Activated CD8-positive, alpha-beta T cell treated with anti-CD3 and anti-CD28 coated beads for 36 hours (primary cell): ENCODE results near the gene DOCK6. TPM values are rescaled to one million over a fixed set of nuclear protein-coding genes. Genes with fewer than 3 reads are reported as not detected.
"Not testable (repeated sequence)": the region's sequence is repeated elsewhere in the genome, so short reads cannot be mapped to it uniquely, and the experiment has no call there.

Source experiments
- ATAC-seq: fragments of 200-7000 bp; cut with Tn5 transposase; one replicate; pipeline ENCODE4 v1.10.0; 2021; ENCODE audit warnings: mild to moderate bottlenecking, moderate library complexity
- CTCF ChIA-PET: fragments of 350-600 bp; sonication (Branson Sonifier 250); formaldehyde crosslinking; loops from one replicate; lab custom pipeline; 2021; ENCODE audit warnings: antibody characterized with exemption; lab: Charles Lee
- POLR2A ChIA-PET: fragments of 350-600 bp; sonication (Branson Sonifier 250); formaldehyde crosslinking; loops from one replicate; lab custom pipeline; 2021; ENCODE audit warnings: antibody characterized with exemption; lab: Charles Lee
- DNase-seq: peaks from one replicate; pipeline ENCODE4 v3.0.0-alpha.2; 2020
- H3K27ac Mint-ChIP-seq: one replicate; pipeline ENCODE4 v1.8.0; 2021; ENCODE audit warnings: mild to moderate bottlenecking, mixed read lengths
- H3K27me3 Mint-ChIP-seq: one replicate; pipeline ENCODE4 v1.8.0; 2021; ENCODE audit warnings: mixed read lengths
- H3K36me3 Mint-ChIP-seq: one replicate; pipeline ENCODE4 v1.8.0; 2021; ENCODE audit warnings: low read depth, mixed read lengths
- H3K4me1 Mint-ChIP-seq: one replicate; pipeline ENCODE4 v1.8.0; 2021; ENCODE audit warnings: low read depth, mixed read lengths
- H3K4me3 Mint-ChIP-seq: one replicate; pipeline ENCODE4 v1.8.0; 2021; ENCODE audit warnings: mild to moderate bottlenecking, moderate library complexity, mixed read lengths
- H3K9me3 Mint-ChIP-seq: one replicate; pipeline ENCODE4 v1.8.0; 2021; ENCODE audit warnings: mixed read lengths
- intact Hi-C: fragments of 100-400 bp; cut with micrococcal nuclease; formaldehyde crosslinking; loops from one replicate; pipeline ENCODE4 v1.10.0; 2022
- total RNA-seq, 2 experiments: library from RNA; stranded (reverse); gene quantifications; one replicate each; pipeline ENCODE4 v1.2.3, GENCODE V29; 2021
- TF ChIP-seq, protein P1 (sequence below): fragments of 200-600 bp; IDR thresholded peaks from one replicate; pipeline ENCODE4 v1.8.0; 2022; ENCODE audit warnings: antibody characterized with exemption, mild to moderate bottlenecking

DOCK6 gene
- total RNA-seq, 2 experiments from 2014 or later = 4.5 to 7.9 TPM

DNA sequence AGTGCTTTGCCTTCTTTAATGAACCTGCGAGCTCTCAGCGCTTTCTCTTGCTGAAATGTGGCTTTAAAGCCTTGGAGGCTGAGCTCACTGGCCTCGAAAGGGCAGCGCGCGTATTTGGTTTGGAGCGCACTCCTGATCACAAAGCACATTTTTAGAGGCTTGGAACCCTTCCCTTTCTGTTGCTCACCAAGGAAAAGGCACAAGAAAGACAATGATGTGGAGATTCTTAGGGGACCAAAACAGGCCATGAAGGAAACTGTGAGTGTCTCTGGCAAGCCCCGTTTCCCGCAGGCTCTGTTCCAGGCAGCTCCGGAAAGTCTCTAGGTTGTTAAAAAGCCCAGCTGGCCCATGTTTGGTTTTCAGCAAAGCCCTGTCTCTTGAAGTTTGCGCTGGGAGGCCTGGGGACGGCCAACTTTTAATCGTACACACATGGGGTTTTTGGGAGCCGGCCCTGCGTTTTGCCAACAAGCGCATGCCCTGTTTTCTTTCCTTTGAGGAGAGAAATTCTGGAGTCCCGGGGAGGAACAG, 97.4 kb downstream of the DOCK6 start:
- H3K36me3 Mint-ChIP-seq = no peaks in the 10 kb centered on the region
- H3K27me3 Mint-ChIP-seq = no peaks in the 10 kb centered on the region
- peaks cover 3% of the 10 kb centered on the region for H3K9me3 Mint-ChIP-seq
- ChIA-PET POLR2A (interaction anchor here (0.6 to 2.1 kb wide), 2 partner anchors 10 to 104 kb away, joined by 3 to 9 read pairs; partner anchors contain the start of gene SPC24), CTCF (interaction anchor here (0.9 to 1.4 kb wide), 2 partner anchors 27 to 156 kb away, joined by 3 to 4 read pairs; no protein-coding TSS in a partner anchor)
- TF ChIP-seq, protein P1, sequence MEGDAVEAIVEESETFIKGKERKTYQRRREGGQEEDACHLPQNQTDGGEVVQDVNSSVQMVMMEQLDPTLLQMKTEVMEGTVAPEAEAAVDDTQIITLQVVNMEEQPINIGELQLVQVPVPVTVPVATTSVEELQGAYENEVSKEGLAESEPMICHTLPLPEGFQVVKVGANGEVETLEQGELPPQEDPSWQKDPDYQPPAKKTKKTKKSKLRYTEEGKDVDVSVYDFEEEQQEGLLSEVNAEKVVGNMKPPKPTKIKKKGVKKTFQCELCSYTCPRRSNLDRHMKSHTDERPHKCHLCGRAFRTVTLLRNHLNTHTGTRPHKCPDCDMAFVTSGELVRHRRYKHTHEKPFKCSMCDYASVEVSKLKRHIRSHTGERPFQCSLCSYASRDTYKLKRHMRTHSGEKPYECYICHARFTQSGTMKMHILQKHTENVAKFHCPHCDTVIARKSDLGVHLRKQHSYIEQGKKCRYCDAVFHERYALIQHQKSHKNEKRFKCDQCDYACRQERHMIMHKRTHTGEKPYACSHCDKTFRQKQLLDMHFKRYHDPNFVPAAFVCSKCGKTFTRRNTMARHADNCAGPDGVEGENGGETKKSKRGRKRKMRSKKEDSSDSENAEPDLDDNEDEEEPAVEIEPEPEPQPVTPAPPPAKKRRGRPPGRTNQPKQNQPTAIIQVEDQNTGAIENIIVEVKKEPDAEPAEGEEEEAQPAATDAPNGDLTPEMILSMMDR = no peak
- H3K27ac Mint-ChIP-seq = no peak overlapping the region
- H3K4me1 Mint-ChIP-seq = no peaks in the 10 kb centered on the region
- no peak overlapping the region for H3K4me3 Mint-ChIP-seq
- intact Hi-C loops = no loop called here
- ATAC-seq (no peak), DNase-seq (no peak)

DNA sequence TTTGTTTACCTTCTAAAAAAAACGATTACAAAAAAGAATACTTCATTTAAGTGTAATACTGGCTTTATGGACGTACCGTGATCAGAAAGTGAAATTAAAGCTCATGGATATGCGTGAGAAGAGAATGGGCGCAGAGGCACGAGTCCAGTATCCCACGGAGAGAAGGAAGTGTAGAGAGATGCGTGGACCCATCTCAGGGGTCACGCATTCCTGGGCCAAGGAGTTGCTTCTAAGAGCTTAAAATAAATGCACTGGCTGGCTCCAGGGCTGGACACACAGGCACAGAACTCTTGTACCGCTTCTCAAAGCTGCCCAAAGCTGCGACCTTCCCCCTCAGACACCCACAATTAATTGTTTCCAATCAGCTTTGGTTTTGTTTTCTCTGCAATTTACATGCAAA, 98.0 kb downstream of the DOCK6 start:
- H3K4me1 Mint-ChIP-seq = no peaks in the 10 kb centered on the region
- ChIA-PET POLR2A (interaction anchor here (2.1 kb wide), 1 partner anchor 10 kb away, joined by 9 read pairs; the partner anchor contains the start of gene SPC24), CTCF (interaction anchor here (0.9 to 1.5 kb wide), 4 partner anchors 13 to 155 kb away, joined by 3 to 4 read pairs (median 3); no protein-coding TSS in a partner anchor)
- ATAC-seq (no peak), DNase-seq (no peak)
- no peaks in the 10 kb centered on the region for H3K27me3 Mint-ChIP-seq
- H3K27ac Mint-ChIP-seq = no peak overlapping the region
- H3K9me3 Mint-ChIP-seq = peaks cover 3% of the 10 kb centered on the region
- no peak overlapping the region for H3K4me3 Mint-ChIP-seq
- intact Hi-C loops = no loop called here
- H3K36me3 Mint-ChIP-seq = no peaks in the 10 kb centered on the region
- TF ChIP-seq, protein P1 = no peak

DNA sequence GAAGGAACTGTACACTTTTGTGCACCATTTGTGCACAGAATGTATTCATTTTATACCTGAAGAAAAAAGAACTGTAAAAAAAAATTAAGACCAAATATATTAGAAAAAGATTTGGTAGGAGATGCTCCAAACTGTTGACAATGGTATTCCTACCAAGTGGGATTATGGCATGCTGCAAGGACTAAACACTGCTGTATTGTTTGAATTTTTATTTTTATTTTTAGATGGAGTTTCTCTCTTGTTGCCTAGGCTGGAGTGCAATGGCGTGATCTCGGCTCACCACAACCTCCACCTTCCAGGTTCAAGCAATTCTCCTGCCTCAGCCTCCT, 101.9 kb downstream of the DOCK6 start:
- H3K27ac Mint-ChIP-seq, H3K27me3 Mint-ChIP-seq, ATAC-seq, POLR2A ChIA-PET, H3K9me3 Mint-ChIP-seq, H3K4me1 Mint-ChIP-seq, intact Hi-C loops, H3K36me3 Mint-ChIP-seq, DNase-seq, CTCF ChIA-PET, H3K4me3 Mint-ChIP-seq: not testable (repeated sequence)

DNA sequence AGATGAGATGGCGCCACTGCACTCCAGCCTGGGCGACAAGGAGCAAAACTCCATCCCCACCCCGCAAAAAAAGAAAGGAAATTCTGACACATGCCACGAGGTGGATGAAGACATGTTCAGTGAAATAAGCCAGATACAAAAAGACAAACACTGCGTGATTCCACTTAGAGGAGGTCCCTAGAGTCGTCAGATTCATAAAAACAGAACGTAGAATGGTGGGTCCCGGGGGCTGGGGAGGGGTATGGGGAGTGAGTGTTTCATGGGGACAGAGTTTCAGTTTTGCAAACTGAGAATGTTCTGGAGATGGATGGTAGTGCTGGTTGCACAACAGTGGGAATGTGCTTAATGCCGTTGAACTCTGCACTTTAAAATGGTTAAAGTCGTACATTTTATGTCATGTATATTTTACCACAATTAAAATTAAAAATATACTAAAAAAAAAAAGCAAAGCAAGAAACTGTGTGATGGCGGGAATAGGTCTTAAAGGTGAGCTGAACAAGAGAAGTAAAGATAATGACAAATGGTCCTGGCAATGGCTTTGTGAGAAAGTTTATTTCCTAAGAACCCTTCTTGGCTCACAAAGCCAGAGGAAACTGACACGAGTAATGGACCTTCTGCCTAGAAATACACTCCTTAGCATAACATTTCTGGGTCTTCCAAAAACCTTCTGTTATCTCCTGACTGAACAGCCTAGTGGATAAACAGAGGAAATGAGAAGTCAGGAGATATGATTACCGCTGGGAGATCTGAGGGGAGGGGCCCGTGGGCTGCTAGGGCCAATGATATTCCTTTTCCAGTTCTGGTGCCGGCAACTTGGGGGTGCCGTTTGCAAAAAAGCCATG, 102.5 kb downstream of the DOCK6 start:
- CTCF ChIA-PET = no interaction called here

DNA sequence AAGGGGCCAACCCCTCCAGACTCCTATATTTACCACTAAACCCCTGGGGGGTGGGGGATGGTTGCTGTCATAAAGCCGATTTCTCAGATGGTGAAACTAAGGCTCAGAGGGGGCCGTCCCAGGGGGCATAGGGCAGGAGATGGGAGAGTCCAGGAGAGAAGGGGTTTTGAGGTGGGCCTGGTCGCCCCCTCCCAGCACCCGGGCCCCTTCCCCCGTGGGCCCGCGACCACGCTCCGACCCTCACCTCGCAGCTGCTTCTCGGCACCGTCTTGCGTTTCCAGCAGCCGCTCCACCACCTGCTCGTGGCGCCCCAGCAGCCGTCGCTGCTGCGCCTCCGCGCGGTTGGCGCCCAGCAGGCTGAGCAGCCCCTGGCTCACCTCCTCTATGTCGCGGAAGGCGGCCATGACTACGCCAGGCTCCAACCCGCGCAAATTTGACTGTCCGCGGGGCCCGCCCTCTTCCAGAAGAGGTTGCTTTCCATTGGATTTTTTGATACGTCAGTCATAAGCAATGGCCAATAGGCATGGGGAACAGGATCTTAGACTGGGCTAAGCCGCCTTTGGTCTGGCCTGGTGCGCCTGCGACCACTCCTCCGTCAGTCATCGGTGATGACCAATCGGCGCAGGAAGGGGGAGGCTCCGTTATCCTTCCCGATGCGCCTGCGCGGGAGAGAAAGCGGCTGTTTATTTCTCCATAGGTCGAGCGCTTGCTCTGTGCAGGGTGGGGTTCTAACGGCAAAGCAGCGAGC, 106.8 kb downstream of the DOCK6 start, which contains the start of gene SPC24:
Gene SPC24 (minus strand): TSS at position 410 of the 748 bp plus-strand sequence. CDS start 6 bp downstream, at position 404.
- peaks cover 3% of the 10 kb centered on the region for H3K9me3 Mint-ChIP-seq
- intact Hi-C loops = no loop called here
- peak; percentile 96 for DNase-seq
- ATAC-seq = peak; percentile 99
- POLR2A ChIA-PET = interaction anchor here (1.0 to 3.4 kb wide), 11 partner anchors 8 to 213 kb away, joined by 3 to 21 read pairs (median 4); no protein-coding TSS in a partner anchor
- H3K27ac Mint-ChIP-seq = peak within 1 kb of the TSS; percentile 84
- peaks cover 5% of the 10 kb centered on the region for H3K4me1 Mint-ChIP-seq
- H3K36me3 Mint-ChIP-seq = peaks cover 26% of the 10 kb centered on the region
- no peaks in the 10 kb centered on the region for H3K27me3 Mint-ChIP-seq
- CTCF ChIA-PET = interaction anchor here (2.4 kb wide), 1 partner anchor 29 kb away, joined by 7 read pairs; no protein-coding TSS in a partner anchor
- TF ChIP-seq, protein P1 = no peak
- H3K4me3 Mint-ChIP-seq = peak within 1 kb of the TSS; percentile 91

More for the DNA sequence above, 102.5 kb downstream of the DOCK6 start:
- H3K27me3 Mint-ChIP-seq = no peaks in the 10 kb centered on the region
- peaks cover 1% of the 10 kb centered on the region for H3K36me3 Mint-ChIP-seq
- TF ChIP-seq, protein P1 = no peak
- no peak for DNase-seq
- no peak for ATAC-seq
- H3K4me3 Mint-ChIP-seq = no peak overlapping the region
- H3K9me3 Mint-ChIP-seq = peaks cover 3% of the 10 kb centered on the region
- H3K4me1 Mint-ChIP-seq = no peaks in the 10 kb centered on the region
- intact Hi-C loops = no loop called here
- POLR2A ChIA-PET = no interaction called here
- no peak overlapping the region for H3K27ac Mint-ChIP-seq
